Measurements from ENCODE around the gene ZNF771. TPM values are rescaled to one million over a fixed set of nuclear protein-coding genes. Genes with fewer than 3 reads are reported as not detected.
A peak's percentile ranks its signal among the peaks of the same experiment; 100 is the strongest.
"Not testable (repeated sequence)": the region's sequence is repeated elsewhere in the genome, so short reads cannot be mapped to it uniquely, and the experiment has no call there.

Gene ZNF771
- total RNA-seq, 2 donors from 2014 or later = 5.8 to 6.3 TPM

- ATAC-seq (replicated peaks in 1 of 2) = no peak
- no peak overlapping the region for H3K27ac Mint-ChIP-seq
- H3K4me1 Mint-ChIP-seq (ENCODE audit: low read depth) = peaks cover 42% of the 10 kb centered on the region
- H3K4me3 Mint-ChIP-seq = no peak overlapping the region
- H3K36me3 Mint-ChIP-seq (ENCODE audit: insufficient read depth in 2 of 2) = peaks cover 3 to 12% of the 10 kb centered on the region in 2 donors
- DNase-seq = no peak
- no peaks in the 10 kb centered on the region for H3K27me3 Mint-ChIP-seq (ENCODE audit: low read depth)
- H3K9me3 Mint-ChIP-seq = no peaks in the 10 kb centered on the region
Observed at GRCh38 chr16:30438835-30439234, 31.4 kb downstream of the ZNF771 start.

GRCh38 chr16:30439720-30440348 lies 32.4 kb downstream of the ZNF771 start:
- H3K27ac Mint-ChIP-seq = no peak overlapping the region
- ATAC-seq (replicated peaks in 1 of 2) = no peak
- peaks cover 6 to 21% of the 10 kb centered on the region in 2 donors for H3K36me3 Mint-ChIP-seq (ENCODE audit: insufficient read depth in 2 of 2)
- no peak overlapping the region for H3K4me3 Mint-ChIP-seq
- H3K27me3 Mint-ChIP-seq (ENCODE audit: low read depth) = no peaks in the 10 kb centered on the region
- no peaks in the 10 kb centered on the region for H3K9me3 Mint-ChIP-seq
- H3K4me1 Mint-ChIP-seq (ENCODE audit: low read depth) = peaks cover 42% of the 10 kb centered on the region
- no peak for DNase-seq

DNA sequence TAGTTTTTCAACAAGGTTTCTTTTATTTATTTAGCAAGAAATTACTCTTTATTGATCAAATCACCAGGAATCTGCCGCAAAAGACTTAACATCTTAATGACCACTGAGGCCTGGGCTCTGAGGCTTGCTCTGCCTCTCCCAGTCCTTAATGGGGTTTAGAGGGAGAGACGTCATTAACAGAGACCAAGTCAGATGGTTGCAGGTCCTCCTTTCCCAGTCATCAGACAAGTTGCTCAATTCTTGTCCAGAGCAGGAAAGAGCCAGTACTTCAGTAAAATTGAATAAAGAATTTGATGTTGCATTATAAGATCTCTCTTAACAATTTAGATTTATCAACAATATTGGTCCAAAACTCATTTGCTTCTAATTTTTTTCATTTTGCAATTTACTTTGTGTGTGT lies 36.2 kb downstream of the ZNF771 start:
- DNase-seq (no peak), ATAC-seq (replicated peaks in 1 of 2) (no peak)
- Mint-ChIP-seq H3K27ac (peak overlapping the region; percentile 68), H3K27me3 (ENCODE audit: low read depth) (no peaks in the 10 kb centered on the region), H3K9me3 (peaks cover 0 to 3% of the 10 kb centered on the region in 2 donors), H3K36me3 (ENCODE audit: insufficient read depth in 2 of 2) (peaks cover 12 to 31% of the 10 kb centered on the region in 2 donors), H3K4me3 (peak overlapping the region; percentile 90 to 92), H3K4me1 (ENCODE audit: low read depth) (peaks cover 38% of the 10 kb centered on the region)

- H3K27me3 Mint-ChIP-seq (ENCODE audit: low read depth) = no peaks in the 10 kb centered on the region
- peak overlapping the region; percentile 90 to 92 for H3K4me3 Mint-ChIP-seq
- no peak for ATAC-seq (replicated peaks in 1 of 2)
- peaks cover 12 to 31% of the 10 kb centered on the region in 2 donors for H3K36me3 Mint-ChIP-seq (ENCODE audit: insufficient read depth in 2 of 2)
- H3K9me3 Mint-ChIP-seq = peaks cover 0 to 3% of the 10 kb centered on the region in 2 donors
- no peak for DNase-seq
- peak overlapping the region; percentile 68 for H3K27ac Mint-ChIP-seq
- H3K4me1 Mint-ChIP-seq (ENCODE audit: low read depth) = peaks cover 41% of the 10 kb centered on the region
Observed at GRCh38 chr16:30444231-30445148, 37.1 kb downstream of the ZNF771 start.

- no peaks in the 10 kb centered on the region for H3K27me3 Mint-ChIP-seq (ENCODE audit: low read depth)
- peaks cover 12 to 31% of the 10 kb centered on the region in 2 donors for H3K36me3 Mint-ChIP-seq (ENCODE audit: insufficient read depth in 2 of 2)
- H3K9me3 Mint-ChIP-seq = peaks cover 0 to 3% of the 10 kb centered on the region in 2 donors
- H3K4me3 Mint-ChIP-seq = peak overlapping the region; percentile 90 to 92
- peak overlapping the region; percentile 48 for H3K27ac Mint-ChIP-seq
- peaks cover 44% of the 10 kb centered on the region for H3K4me1 Mint-ChIP-seq (ENCODE audit: low read depth)
- no peak for DNase-seq
- ATAC-seq (replicated peaks in 1 of 2) = no peak
Observed at GRCh38 chr16:30445149-30445407, 37.7 kb downstream of the ZNF771 start.

DNA sequence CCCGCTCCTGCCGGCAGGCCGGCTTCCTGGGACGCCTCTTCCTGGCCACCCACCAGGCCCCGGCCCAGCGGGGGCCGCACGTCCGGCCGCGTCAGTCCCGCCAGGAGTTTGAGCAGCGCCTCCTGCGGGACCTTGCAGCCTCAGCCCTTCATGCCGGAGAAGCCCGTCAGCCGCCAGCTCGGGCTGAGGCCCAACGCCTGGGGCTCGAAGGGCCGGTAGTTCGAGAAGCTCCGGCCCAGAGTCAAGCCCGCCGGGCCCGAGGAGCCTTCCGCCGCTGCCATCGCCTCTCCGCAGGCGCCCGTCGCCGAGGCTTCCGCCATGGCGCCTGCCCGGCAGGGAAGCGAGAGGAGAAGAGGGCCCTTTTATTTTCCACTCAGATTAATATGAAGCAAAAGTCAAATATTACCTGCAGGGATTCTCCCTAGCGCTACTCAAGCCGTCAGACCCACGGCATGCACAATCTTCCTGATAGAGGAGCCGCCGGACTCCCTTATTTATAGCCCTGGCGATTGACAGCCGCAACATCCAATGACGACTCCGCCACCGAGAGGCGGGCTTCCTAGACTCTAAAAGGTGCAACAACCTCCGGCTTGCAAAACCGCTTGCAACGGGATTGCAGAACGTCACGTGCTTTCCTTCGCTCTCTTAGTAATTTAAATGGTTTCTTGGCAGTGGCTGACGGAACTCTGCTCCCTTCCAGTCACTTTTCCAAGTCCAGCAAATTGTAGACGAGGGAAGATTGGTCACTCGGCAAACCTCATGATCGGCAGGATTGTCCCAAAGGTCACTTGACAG lies 38.2 kb downstream of the ZNF771 start, which contains the start of gene SEPHS2:
Gene SEPHS2 (minus strand): TSS at position 467 of the 795 bp plus-strand sequence. CDS start 147 bp downstream, at position 320.
- H3K4me1 Mint-ChIP-seq (ENCODE audit: low read depth) = peaks cover 49% of the 10 kb centered on the region
- H3K27ac Mint-ChIP-seq = peak within 1 kb of the TSS; percentile 99
- peak within 1 kb of the TSS; percentile 90 to 92 for H3K4me3 Mint-ChIP-seq
- peaks cover 0 to 3% of the 10 kb centered on the region in 2 donors for H3K9me3 Mint-ChIP-seq
- ATAC-seq (replicated peaks in 1 of 2) = peak; percentile 89 to 95
- DNase-seq = peak; percentile 94 to 96
- peaks cover 12 to 31% of the 10 kb centered on the region in 2 donors for H3K36me3 Mint-ChIP-seq (ENCODE audit: insufficient read depth in 2 of 2)
- no peaks in the 10 kb centered on the region for H3K27me3 Mint-ChIP-seq (ENCODE audit: low read depth)

DNA sequence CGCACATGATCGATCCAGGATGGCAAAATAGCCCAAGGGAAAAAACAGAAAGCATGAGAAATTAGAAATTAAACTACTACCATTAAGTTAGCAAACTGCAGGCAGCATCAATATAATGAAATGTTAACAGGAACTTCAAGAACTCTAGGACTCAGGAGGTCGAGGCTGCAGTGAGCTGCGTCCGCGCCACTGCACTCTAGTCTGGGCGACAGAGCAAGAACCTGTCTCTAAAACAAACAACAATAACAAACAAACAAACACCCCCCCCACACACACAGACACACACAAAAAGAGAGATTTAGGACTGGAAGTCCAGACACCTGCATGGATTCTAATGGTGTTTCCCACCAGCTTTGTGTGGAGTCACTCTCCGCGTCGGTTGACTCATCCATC lies 38.8 kb downstream of the ZNF771 start:
- H3K4me1 Mint-ChIP-seq (ENCODE audit: low read depth) = peaks cover 55% of the 10 kb centered on the region
- peaks cover 0 to 3% of the 10 kb centered on the region in 2 donors for H3K9me3 Mint-ChIP-seq
- H3K27ac Mint-ChIP-seq = peak overlapping the region; percentile 99
- peak overlapping the region; percentile 90 to 92 for H3K4me3 Mint-ChIP-seq
- DNase-seq (no peak), ATAC-seq (replicated peaks in 1 of 2) (no peak)
- peaks cover 12 to 31% of the 10 kb centered on the region in 2 donors for H3K36me3 Mint-ChIP-seq (ENCODE audit: insufficient read depth in 2 of 2)
- no peaks in the 10 kb centered on the region for H3K27me3 Mint-ChIP-seq (ENCODE audit: low read depth)

GRCh38 chr16:30447512-30448226 lies 40.3 kb downstream of the ZNF771 start:
- H3K27me3 Mint-ChIP-seq (ENCODE audit: low read depth) = no peaks in the 10 kb centered on the region

GRCh38 chr16:30449116-30449435 lies 41.7 kb downstream of the ZNF771 start:
- H3K4me3 Mint-ChIP-seq = no peak overlapping the region
- H3K36me3 Mint-ChIP-seq (ENCODE audit: insufficient read depth in 2 of 2) = peaks cover 9 to 16% of the 10 kb centered on the region in 2 donors
- DNase-seq (no peak), ATAC-seq (replicated peaks in 1 of 2) (no peak)
- no peak overlapping the region for H3K27ac Mint-ChIP-seq
- H3K4me1 Mint-ChIP-seq (ENCODE audit: low read depth) = peaks cover 57% of the 10 kb centered on the region
- H3K27me3 Mint-ChIP-seq (ENCODE audit: low read depth) = no peaks in the 10 kb centered on the region
- peaks cover 0 to 3% of the 10 kb centered on the region in 2 donors for H3K9me3 Mint-ChIP-seq

More at GRCh38 chr16:30447512-30448226, 40.3 kb downstream of the ZNF771 start:
- H3K36me3 Mint-ChIP-seq (ENCODE audit: insufficient read depth in 2 of 2) = peaks cover 12 to 27% of the 10 kb centered on the region in 2 donors
- no peak overlapping the region for H3K27ac Mint-ChIP-seq
- no peak overlapping the region for H3K4me3 Mint-ChIP-seq
- peaks cover 0 to 3% of the 10 kb centered on the region in 2 donors for H3K9me3 Mint-ChIP-seq
- peaks cover 57% of the 10 kb centered on the region for H3K4me1 Mint-ChIP-seq (ENCODE audit: low read depth)
- ATAC-seq (replicated peaks in 1 of 2) (no peak), DNase-seq (no peak)

DNA sequence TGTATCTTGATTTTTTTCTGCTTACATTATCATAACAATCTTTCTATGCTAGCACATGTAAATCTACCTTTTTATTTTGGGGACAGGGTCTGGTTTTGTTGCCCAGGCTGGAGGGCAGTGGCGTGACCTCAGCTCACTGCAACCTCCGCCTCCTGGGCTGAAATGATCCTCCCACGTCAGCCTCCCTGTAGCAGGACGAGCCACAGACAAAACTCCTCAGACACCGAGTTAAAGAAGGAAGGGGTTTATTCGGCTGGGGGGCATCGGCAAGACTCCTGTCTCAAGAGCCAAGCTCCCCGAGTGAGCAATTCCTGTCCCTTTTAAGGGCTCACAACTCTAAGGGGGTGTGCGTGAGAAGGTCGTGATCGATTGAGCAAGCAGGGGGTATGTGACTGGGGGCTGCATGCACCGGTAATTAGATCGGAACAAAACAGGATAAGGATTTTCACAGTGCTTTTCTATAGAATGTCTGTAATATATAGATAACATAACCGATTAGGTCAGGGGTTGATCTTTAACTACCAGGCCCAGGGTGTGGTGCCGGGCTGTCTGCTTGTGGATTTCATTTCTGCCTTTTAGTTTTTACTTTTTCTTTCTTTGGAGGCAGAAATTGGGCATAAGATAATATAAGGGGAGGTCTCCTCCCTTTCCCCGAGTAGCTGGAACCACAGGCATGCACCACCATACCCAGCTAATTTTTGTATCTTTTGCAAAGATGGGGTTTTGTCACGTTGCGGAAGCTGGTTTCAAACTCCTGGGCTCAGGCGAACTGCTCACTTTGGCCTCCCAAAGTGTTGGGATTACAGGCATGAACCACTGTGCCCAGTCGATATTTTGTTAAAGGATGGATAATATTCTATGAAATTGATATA lies 45.5 kb downstream of the ZNF771 start:
- Mint-ChIP-seq H3K4me1 (ENCODE audit: low read depth) (peaks cover 75% of the 10 kb centered on the region), H3K27ac (peak overlapping the region; percentile 2), H3K4me3 (peak overlapping the region; percentile 42 to 67)
- H3K36me3 Mint-ChIP-seq (ENCODE audit: insufficient read depth in 2 of 2); H3K9me3 Mint-ChIP-seq; H3K27me3 Mint-ChIP-seq (ENCODE audit: low read depth); DNase-seq; ATAC-seq (replicated peaks in 1 of 2): not testable (repeated sequence)

- Mint-ChIP-seq H3K4me3 (peak overlapping the region; percentile 36 to 72), H3K4me1 (ENCODE audit: low read depth) (peaks cover 84% of the 10 kb centered on the region), H3K9me3 (no peaks in the 10 kb centered on the region), H3K27me3 (ENCODE audit: low read depth) (no peaks in the 10 kb centered on the region), H3K27ac (peak overlapping the region; percentile 33), H3K36me3 (ENCODE audit: insufficient read depth in 2 of 2) (no peaks in the 10 kb centered on the region)
- ATAC-seq (replicated peaks in 1 of 2) = no peak
- no peak for DNase-seq
Observed at GRCh38 chr16:30456302-30456701, 48.9 kb downstream of the ZNF771 start.

GRCh38 chr16:30457256-30457655 lies 49.9 kb downstream of the ZNF771 start:
- Mint-ChIP-seq H3K4me1 (ENCODE audit: low read depth) (peaks cover 86% of the 10 kb centered on the region), H3K27me3 (ENCODE audit: low read depth) (no peaks in the 10 kb centered on the region), H3K36me3 (ENCODE audit: insufficient read depth in 2 of 2) (peaks cover 0 to 2% of the 10 kb centered on the region in 2 donors)

More at GRCh38 chr16:30457256-30457655, 49.9 kb downstream of the ZNF771 start:
- no peak for ATAC-seq (replicated peaks in 1 of 2)
- H3K4me3 Mint-ChIP-seq = peak overlapping the region; percentile 36 to 72
- H3K27ac Mint-ChIP-seq = no peak overlapping the region
- no peaks in the 10 kb centered on the region for H3K9me3 Mint-ChIP-seq
- no peak for DNase-seq

Measured in activated T-cell treated with anti-CD3 and anti-CD28 coated beads, Interleukin-2, amount 50 U/mL, for 72 hours (primary cell).